HepG2 (cell line): ENCODE results near the gene ARHGAP15.

Source experiments
- BHLHE40 ChIP-seq: IDR thresholded peaks from 2 replicates; pipeline ENCODE4 v1.6.1; 2011; ENCODE audit warnings: low read length, improper control_type of control experiment
- EZH2 ChIP-seq: conservative IDR thresholded peaks from 2 replicates; pipeline ENCODE4 v1.6.1; 2012; ENCODE audit warnings: mild to moderate bottlenecking, low read depth, low read length, moderate library complexity
- HES4 ChIP-seq: sonication (generic); formaldehyde crosslinking; IDR thresholded peaks from 2 replicates; pipeline ENCODE4 v1.9.0; 2021; ENCODE audit warnings: mild to moderate bottlenecking, missing genetic modification reagents, borderline replicate concordance
- NFKB2 ChIP-seq: sonication (generic); formaldehyde crosslinking; IDR thresholded peaks from 2 replicates; pipeline ENCODE4 v1.4.0; 2020; ENCODE audit warnings: missing genetic modification reagents, borderline replicate concordance
- PPARG ChIP-seq: conservative IDR thresholded peaks from 2 replicates; pipeline ENCODE4 v1.6.1; 2016; ENCODE audit warnings: missing biosample characterization, missing genetic modification reagents
- SOX6 ChIP-seq, 2 experiments: fragments of 450-650 bp in 1 of 2; sonication (generic) in 1 of 2; formaldehyde crosslinking in 1 of 2; IDR thresholded peaks; 2 replicates each; pipeline versions ENCODE4 v1.4.0 to v1.6.1; 2017 to 2020; ENCODE audit warnings: antibody characterized with exemption in 1 of 2, mild to moderate bottlenecking in 1 of 2, missing genetic modification reagents in 1 of 2
- ZNF263 ChIP-seq: sonication (generic); formaldehyde crosslinking; IDR thresholded peaks from 2 replicates; pipeline ENCODE4 v1.4.0; 2020; ENCODE audit warnings: missing genetic modification reagents
- ZNF546 ChIP-seq: sonication (generic); formaldehyde crosslinking; conservative IDR thresholded peaks from 2 replicates; pipeline ENCODE4 v1.8.1; 2023; ENCODE audit warnings: mild to moderate bottlenecking, missing genetic modification reagents
- TF ChIP-seq, protein P1 (sequence below): sonication (generic); formaldehyde crosslinking; conservative IDR thresholded peaks from 2 replicates; pipeline ENCODE4 v1.4.0; 2020; ENCODE audit warnings: mild to moderate bottlenecking, missing genetic modification reagents, moderate library complexity
- TF ChIP-seq, protein P2 (sequence below): sonication (generic); formaldehyde crosslinking; IDR thresholded peaks from 2 replicates; pipeline ENCODE4 v1.5.0; 2020; ENCODE audit warnings: mild to moderate bottlenecking, missing genetic modification reagents, moderate library complexity

DNA sequence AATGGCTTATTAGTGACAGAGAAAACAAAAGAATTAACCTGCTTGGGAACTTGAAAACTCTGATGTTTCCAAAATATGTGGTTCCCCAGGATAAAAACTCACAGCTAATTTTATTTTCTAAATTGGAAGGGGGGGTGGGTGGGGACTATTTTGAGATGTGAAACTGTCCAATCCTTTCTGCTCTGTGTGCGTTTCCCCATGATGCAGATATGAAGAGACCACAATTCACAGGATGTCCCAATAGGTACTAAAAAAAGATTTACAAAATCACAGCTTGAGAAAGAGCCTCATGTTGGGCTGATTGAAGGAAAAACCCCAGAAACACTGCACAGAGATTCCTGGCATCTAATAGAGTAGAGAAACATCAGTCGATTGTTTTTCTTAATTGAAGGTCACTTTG, 273.2 kb downstream of the ARHGAP15 start:
- TF ChIP-seq BHLHE40: no peak
- no peak for TF ChIP-seq HES4
- TF ChIP-seq, protein P1, sequence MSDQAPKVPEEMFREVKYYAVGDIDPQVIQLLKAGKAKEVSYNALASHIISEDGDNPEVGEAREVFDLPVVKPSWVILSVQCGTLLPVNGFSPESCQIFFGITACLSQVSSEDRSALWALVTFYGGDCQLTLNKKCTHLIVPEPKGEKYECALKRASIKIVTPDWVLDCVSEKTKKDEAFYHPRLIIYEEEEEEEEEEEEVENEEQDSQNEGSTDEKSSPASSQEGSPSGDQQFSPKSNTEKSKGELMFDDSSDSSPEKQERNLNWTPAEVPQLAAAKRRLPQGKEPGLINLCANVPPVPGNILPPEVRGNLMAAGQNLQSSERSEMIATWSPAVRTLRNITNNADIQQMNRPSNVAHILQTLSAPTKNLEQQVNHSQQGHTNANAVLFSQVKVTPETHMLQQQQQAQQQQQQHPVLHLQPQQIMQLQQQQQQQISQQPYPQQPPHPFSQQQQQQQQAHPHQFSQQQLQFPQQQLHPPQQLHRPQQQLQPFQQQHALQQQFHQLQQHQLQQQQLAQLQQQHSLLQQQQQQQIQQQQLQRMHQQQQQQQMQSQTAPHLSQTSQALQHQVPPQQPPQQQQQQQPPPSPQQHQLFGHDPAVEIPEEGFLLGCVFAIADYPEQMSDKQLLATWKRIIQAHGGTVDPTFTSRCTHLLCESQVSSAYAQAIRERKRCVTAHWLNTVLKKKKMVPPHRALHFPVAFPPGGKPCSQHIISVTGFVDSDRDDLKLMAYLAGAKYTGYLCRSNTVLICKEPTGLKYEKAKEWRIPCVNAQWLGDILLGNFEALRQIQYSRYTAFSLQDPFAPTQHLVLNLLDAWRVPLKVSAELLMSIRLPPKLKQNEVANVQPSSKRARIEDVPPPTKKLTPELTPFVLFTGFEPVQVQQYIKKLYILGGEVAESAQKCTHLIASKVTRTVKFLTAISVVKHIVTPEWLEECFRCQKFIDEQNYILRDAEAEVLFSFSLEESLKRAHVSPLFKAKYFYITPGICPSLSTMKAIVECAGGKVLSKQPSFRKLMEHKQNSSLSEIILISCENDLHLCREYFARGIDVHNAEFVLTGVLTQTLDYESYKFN (CRISPR knock-in tag): no peak
- no peak for TF ChIP-seq SOX6 (IDR thresholded peaks at IDR 0.05)
- TF ChIP-seq SOX6 (CRISPR knock-in tag; IDR thresholded peaks at IDR 0.05): no peak
- no peak for TF ChIP-seq NFKB2 (CRISPR knock-in tag)
- no peak for TF ChIP-seq PPARG (CRISPR knock-in tag)
- no peak for TF ChIP-seq ZNF263 (CRISPR knock-in tag)
- no peak for TF ChIP-seq ZNF546 (CRISPR knock-in tag)
- TF ChIP-seq, protein P2, sequence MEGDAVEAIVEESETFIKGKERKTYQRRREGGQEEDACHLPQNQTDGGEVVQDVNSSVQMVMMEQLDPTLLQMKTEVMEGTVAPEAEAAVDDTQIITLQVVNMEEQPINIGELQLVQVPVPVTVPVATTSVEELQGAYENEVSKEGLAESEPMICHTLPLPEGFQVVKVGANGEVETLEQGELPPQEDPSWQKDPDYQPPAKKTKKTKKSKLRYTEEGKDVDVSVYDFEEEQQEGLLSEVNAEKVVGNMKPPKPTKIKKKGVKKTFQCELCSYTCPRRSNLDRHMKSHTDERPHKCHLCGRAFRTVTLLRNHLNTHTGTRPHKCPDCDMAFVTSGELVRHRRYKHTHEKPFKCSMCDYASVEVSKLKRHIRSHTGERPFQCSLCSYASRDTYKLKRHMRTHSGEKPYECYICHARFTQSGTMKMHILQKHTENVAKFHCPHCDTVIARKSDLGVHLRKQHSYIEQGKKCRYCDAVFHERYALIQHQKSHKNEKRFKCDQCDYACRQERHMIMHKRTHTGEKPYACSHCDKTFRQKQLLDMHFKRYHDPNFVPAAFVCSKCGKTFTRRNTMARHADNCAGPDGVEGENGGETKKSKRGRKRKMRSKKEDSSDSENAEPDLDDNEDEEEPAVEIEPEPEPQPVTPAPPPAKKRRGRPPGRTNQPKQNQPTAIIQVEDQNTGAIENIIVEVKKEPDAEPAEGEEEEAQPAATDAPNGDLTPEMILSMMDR (CRISPR knock-in tag): no peak
- TF ChIP-seq EZH2: no peak
